Hepatocyte (in vitro differentiated cells): ENCODE measurements around the gene SLC25A3.

Experiments used
- EZH2 ChIP-seq: fragments of 200-600 bp; sonication (generic); IDR thresholded peaks from 2 replicates; pipeline ENCODE4 v1.6.1; 2016; ENCODE audit warnings: antibody characterized with exemption, mild to moderate bottlenecking, borderline replicate concordance
- EZH2phosphoT487 ChIP-seq: fragments of 200-600 bp; sonication (generic); IDR thresholded peaks from one replicate; pipeline ENCODE4 v1.6.1; 2018; ENCODE audit warnings: antibody characterized with exemption, mild to moderate bottlenecking, low read depth, moderate library complexity; ENCODE audit not compliant: unreplicated experiment, severe bottlenecking
- TF ChIP-seq, protein P1 (sequence below): fragments of 200-600 bp; sonication (generic); IDR thresholded peaks from 2 replicates; pipeline ENCODE4 v1.5.1; 2016; ENCODE audit warnings: antibody characterized with exemption, mild to moderate bottlenecking; ENCODE audit not compliant: poor library complexity

DNA sequence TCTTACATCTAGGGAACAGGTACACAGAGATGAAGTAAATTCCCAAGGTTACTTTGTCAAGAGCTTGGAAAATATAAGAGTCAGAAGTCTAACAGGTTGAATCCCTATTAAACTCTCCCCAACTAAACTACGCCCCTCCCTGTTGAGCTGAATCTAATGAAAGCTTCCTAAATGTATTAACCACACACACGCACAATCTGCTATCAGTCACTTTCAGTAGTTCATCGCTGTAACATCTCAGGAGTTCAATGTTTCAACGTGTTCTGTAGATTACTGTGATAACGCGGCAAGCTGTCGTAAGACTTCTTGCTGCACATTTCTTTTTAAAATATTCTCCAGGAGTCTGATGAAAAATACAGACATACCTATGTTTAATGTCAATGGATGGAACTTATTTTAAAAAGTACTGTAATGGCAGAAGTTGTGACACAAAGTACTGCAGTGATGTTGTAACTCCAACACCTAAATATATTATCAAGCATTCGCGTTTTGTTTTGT is 612 bp upstream of the SLC25A3 start:
- TF ChIP-seq EZH2phosphoT487 = no peak
- TF ChIP-seq, protein P1, sequence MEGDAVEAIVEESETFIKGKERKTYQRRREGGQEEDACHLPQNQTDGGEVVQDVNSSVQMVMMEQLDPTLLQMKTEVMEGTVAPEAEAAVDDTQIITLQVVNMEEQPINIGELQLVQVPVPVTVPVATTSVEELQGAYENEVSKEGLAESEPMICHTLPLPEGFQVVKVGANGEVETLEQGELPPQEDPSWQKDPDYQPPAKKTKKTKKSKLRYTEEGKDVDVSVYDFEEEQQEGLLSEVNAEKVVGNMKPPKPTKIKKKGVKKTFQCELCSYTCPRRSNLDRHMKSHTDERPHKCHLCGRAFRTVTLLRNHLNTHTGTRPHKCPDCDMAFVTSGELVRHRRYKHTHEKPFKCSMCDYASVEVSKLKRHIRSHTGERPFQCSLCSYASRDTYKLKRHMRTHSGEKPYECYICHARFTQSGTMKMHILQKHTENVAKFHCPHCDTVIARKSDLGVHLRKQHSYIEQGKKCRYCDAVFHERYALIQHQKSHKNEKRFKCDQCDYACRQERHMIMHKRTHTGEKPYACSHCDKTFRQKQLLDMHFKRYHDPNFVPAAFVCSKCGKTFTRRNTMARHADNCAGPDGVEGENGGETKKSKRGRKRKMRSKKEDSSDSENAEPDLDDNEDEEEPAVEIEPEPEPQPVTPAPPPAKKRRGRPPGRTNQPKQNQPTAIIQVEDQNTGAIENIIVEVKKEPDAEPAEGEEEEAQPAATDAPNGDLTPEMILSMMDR = no peak
- no peak for TF ChIP-seq EZH2
